Sigmoid colon (tissue), 7 donors: ENCODE measurements around the gene PARS2. TPM values are rescaled to one million over a fixed set of nuclear protein-coding genes. Genes with fewer than 3 reads are reported as not detected.

Experiments used
- DNase-seq: peaks from one replicate; pipeline ENCODE4 v3.0.0-alpha.2; 2019
- H3K27ac ChIP-seq, 4 donors: fragments of 200-600 bp; sonication (generic); one replicate each; pipeline ENCODE4 v1.5.1; 2016 to 2019; ENCODE audit warnings: mild to moderate bottlenecking in 1 of 4
- H3K27me3 ChIP-seq, 3 donors: fragments of 200-600 bp; sonication (generic); one replicate each; pipeline ENCODE4 v1.5.1; 2019; ENCODE audit warnings: mild to moderate bottlenecking in 1 of 3
- H3K36me3 ChIP-seq, 4 donors: fragments of 200-600 bp; sonication (generic); one replicate each; pipeline ENCODE4 v1.5.1; 2016 to 2019
- H3K4me1 ChIP-seq, 4 donors: fragments of 200-600 bp; sonication (generic); one replicate each; pipeline ENCODE4 v1.5.1; 2017 to 2019
- H3K4me3 ChIP-seq, 4 donors: fragments of 200-600 bp; sonication (generic); one replicate each; pipeline ENCODE4 v1.5.1; 2017 to 2019; ENCODE audit warnings: mild to moderate bottlenecking in 2 of 4, moderate library complexity in 1 of 4
- H3K9me3 ChIP-seq, 4 donors: fragments of 200-600 bp in 3 of 4; sonication (generic) in 3 of 4; one replicate each; pipeline versions ENCODE4 v1.5.1 to v1.6.1; 2013 to 2019
- EP300 ChIP-seq, 4 donors: sonication (generic); formaldehyde crosslinking; IDR thresholded peaks; one replicate each; pipeline ENCODE4 v1.6.1; 2017; ENCODE audit warnings: antibody characterized with exemption in 4 of 4
- POLR2A ChIP-seq, 2 donors: fragments of 450-650 bp; IDR thresholded peaks; one replicate each; pipeline ENCODE4 v1.6.1; 2016; ENCODE audit warnings: antibody characterized with exemption in 2 of 2, mild to moderate bottlenecking in 2 of 2, moderate library complexity in 2 of 2
- POLR2AphosphoS5 ChIP-seq, 4 donors: sonication (generic); formaldehyde crosslinking; IDR thresholded peaks; one replicate each; pipeline ENCODE4 v1.6.1; 2017; ENCODE audit warnings: antibody characterized with exemption in 4 of 4
- WGBS, 2 donors: extraction: QIAGEN DNeasy Blood & Tissue Kit; methylation state at CpG; one replicate each; pipeline ENCODE4 v1.1.7; 2013; 5-methylcytosine and 5-hydroxymethylcytosine counted together
- intact Hi-C: fragments of 100-400 bp; cut with DNase I; formaldehyde crosslinking; loops from one replicate; pipeline ENCODE4 v1.15.1; 2023
- polyA plus RNA-seq, 3 donors: library from polyadenylated mRNA; stranded (reverse); fragments of 200-250 nt; gene quantifications; one replicate each; pipeline ENCODE4 v1.2.3, GENCODE V29; 2013
- total RNA-seq, 4 donors: library from RNA; depleted of rRNA; stranded (reverse); fragments of >200 nt; gene quantifications; one replicate each; pipeline ENCODE4 v1.1.0, GENCODE V29; 2016
- TF ChIP-seq, protein P1 (sequence below), 4 experiments: fragments of 450-650 bp in 3 of 4; fragments of 200-600 bp in 1 of 4; IDR thresholded peaks; one replicate each; pipeline ENCODE4 v1.5.1; 2016 to 2019; ENCODE audit warnings: antibody characterized with exemption in 4 of 4, mild to moderate bottlenecking in 3 of 4, moderate library complexity in 2 of 4
- donor health status: healthy with polysubstance abuse.
- donor health status: Bipolar disorder and iron deficiency.
- donor health status: healthy.

The PARS2 gene
- total and polyA plus RNA-seq, 7 donors, result 3.3 to 6.0 (median 5.1) TPM

DNA sequence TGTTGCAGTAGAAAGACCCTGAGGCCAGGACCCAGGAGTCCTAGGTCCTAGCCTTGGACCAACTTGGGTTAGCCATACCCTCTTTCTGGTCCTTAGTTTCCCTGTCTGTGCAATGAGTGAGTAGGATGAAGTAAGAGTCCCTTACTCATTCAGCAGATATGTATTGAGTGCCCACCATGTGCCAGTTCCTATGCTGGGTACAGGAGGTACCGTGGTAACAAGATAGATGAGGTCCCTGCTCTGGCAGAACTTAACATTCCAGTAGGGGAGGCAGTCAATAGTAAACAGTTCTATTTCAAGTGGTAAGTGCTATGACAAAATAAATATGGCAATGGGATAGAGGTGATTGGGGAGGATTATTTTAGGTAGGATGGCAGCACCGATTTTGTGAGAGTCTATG lies 18.3 kb upstream of the PARS2 start:
- no peak overlapping the region for H3K4me3 ChIP-seq
- H3K27me3 ChIP-seq, result peaks cover 0 to 12% (median 0%) of the 10 kb centered on the region in 3 donors
- no peaks in the 10 kb centered on the region for H3K9me3 ChIP-seq
- H3K27ac ChIP-seq, result no peak overlapping the region
- intact Hi-C loops, result no loop called here
- H3K4me1 ChIP-seq, result peaks cover 0 to 17% (median 3%) of the 10 kb centered on the region in 4 donors
- TF ChIP-seq, protein P1, sequence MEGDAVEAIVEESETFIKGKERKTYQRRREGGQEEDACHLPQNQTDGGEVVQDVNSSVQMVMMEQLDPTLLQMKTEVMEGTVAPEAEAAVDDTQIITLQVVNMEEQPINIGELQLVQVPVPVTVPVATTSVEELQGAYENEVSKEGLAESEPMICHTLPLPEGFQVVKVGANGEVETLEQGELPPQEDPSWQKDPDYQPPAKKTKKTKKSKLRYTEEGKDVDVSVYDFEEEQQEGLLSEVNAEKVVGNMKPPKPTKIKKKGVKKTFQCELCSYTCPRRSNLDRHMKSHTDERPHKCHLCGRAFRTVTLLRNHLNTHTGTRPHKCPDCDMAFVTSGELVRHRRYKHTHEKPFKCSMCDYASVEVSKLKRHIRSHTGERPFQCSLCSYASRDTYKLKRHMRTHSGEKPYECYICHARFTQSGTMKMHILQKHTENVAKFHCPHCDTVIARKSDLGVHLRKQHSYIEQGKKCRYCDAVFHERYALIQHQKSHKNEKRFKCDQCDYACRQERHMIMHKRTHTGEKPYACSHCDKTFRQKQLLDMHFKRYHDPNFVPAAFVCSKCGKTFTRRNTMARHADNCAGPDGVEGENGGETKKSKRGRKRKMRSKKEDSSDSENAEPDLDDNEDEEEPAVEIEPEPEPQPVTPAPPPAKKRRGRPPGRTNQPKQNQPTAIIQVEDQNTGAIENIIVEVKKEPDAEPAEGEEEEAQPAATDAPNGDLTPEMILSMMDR (IDR thresholded peaks at IDR 0.05), result no peak
- TF ChIP-seq EP300 (IDR thresholded peaks at IDR 0.05) (no peak), POLR2A (IDR thresholded peaks at IDR 0.05) (no peak), POLR2AphosphoS5 (IDR thresholded peaks at IDR 0.05) (no peak)
- 64 to 80% methylated on average over 2 of the region's 2 CpGs for WGBS, 2 donors
- no peaks in the 10 kb centered on the region for H3K36me3 ChIP-seq
- DNase-seq, result no peak

DNA sequence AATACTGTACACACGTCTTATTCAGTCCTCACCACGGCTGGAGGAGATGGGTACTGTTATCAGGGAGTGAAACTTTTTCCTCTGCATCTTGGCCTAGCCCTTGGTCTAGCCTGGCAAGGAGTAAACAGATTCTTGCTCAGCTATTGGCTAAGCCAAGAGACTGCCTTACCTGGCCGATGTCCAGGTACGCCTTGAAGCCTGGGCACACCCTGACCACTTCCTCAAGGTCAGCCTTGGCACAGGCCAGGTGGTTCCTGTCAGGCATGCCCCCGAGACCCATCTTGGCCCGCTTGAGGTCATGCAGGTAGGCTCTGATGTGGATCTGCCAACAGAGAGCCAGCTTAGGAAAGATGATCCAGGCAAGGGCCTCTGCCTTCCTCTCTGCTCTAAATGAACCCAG lies 17.8 kb upstream of the PARS2 start:
- no peak for DNase-seq
- Histone ChIP-seq H3K4me1 (peaks cover 0 to 21% (median 7%) of the 10 kb centered on the region in 4 donors), H3K27me3 (peaks cover 0 to 12% (median 0%) of the 10 kb centered on the region in 3 donors), H3K9me3 (no peaks in the 10 kb centered on the region), H3K4me3 (no peak overlapping the region), H3K27ac (no peak overlapping the region), H3K36me3 (no peaks in the 10 kb centered on the region)
- 73 to 85% methylated on average over 6 of the region's 6 CpGs for WGBS, 2 donors
- intact Hi-C loops, result no loop called here
- TF ChIP-seq EP300 (IDR thresholded peaks at IDR 0.05), result no peak
- TF ChIP-seq, protein P1 (IDR thresholded peaks at IDR 0.05), result no peak
- no peak for TF ChIP-seq POLR2AphosphoS5 (IDR thresholded peaks at IDR 0.05)
- TF ChIP-seq POLR2A (IDR thresholded peaks at IDR 0.05), result no peak

DNA sequence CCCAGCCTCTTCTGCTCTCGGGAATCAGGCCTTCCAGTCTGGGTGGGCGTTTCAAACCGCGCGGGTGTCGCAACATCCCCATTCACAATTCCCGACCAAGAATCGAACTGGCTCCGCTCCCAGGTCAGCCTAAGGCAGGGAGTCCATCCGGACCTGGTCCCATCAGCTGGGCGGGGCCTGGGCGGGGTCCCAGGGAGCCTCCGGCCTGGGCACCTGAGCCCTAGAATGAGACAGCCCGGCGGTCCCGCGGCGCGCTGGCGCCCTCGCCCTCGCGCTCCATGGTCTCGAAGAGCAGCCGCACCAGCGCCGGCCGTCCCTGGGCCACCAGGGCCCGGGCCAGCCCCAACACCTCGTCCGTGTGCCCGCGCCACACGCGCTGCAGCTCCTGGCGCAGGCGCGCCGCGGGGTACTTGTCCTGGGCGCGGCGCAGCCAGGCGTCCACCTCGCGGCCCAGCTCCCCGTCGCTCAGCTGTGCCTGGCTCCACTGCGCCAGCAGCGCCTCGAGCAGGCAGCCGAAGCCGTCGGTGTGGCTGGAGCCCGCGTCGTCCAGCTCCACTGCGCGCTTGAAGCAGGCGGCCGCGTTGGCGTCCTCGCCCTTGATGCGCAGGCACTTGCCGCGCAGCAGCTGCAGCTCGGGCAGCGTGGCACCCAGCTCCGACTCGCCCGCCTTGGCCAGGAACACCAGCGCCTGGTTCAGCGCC lies 16.9 kb upstream of the PARS2 start:
- 61 to 76% methylated on average over 74 of the region's 74 CpGs for WGBS, 2 donors
- Histone ChIP-seq H3K4me1 (peaks cover 0 to 30% (median 16%) of the 10 kb centered on the region in 4 donors), H3K27ac (no peak overlapping the region), H3K36me3 (no peaks in the 10 kb centered on the region), H3K4me3 (peak overlapping the region in 1 of 4 donors; percentile 8), H3K27me3 (peaks cover 0 to 12% (median 0%) of the 10 kb centered on the region in 3 donors), H3K9me3 (no peaks in the 10 kb centered on the region)
- DNase-seq, result no peak
- intact Hi-C loops, result no loop called here
- TF ChIP-seq EP300 (IDR thresholded peaks at IDR 0.05), result no peak
- no peak for TF ChIP-seq POLR2A (IDR thresholded peaks at IDR 0.05)
- TF ChIP-seq POLR2AphosphoS5 (IDR thresholded peaks at IDR 0.05), result no peak
- TF ChIP-seq, protein P1 (IDR thresholded peaks at IDR 0.05), result no peak

DNA sequence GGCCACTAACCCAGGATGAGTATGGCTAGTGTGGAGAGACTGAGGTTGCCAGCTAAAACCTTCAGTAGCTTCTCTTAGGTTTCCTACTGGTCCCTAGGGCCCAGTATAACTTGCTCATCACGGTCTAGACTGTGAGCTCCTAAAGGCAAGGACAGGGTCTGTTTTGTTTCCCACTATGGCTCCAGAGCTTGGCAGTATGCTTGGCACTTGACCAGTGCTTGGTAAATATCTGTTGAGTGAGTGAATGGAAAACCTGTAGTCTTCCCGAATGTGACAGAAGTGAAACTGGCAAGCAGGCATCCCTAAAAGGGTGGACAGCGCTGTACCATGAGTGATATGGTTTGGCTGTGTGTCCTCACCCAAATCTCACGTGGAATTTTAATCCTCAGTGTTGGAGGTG lies 13.1 kb upstream of the PARS2 start:
- Histone ChIP-seq H3K4me1 (peaks cover 0 to 46% (median 24%) of the 10 kb centered on the region in 4 donors), H3K4me3 (no peak overlapping the region), H3K36me3 (no peaks in the 10 kb centered on the region), H3K9me3 (no peaks in the 10 kb centered on the region), H3K27me3 (peaks cover 0 to 12% (median 0%) of the 10 kb centered on the region in 3 donors), H3K27ac (peak overlapping the region in 3 of 4 donors; percentile 71 to 75 (median 73))
- DNase-seq, result no peak
- TF ChIP-seq POLR2A (IDR thresholded peaks at IDR 0.05), result no peak
- TF ChIP-seq POLR2AphosphoS5 (IDR thresholded peaks at IDR 0.05), result peak in 3 of 4 donors; percentile 48 to 80 (median 70)
- peak in 2 of 4 donors; percentile 37 to 50 for TF ChIP-seq EP300 (IDR thresholded peaks at IDR 0.05)
- WGBS, 2 donors, result 84 to 86% methylated on average over 4 of the region's 4 CpGs
- intact Hi-C loops, result no loop called here

DNA sequence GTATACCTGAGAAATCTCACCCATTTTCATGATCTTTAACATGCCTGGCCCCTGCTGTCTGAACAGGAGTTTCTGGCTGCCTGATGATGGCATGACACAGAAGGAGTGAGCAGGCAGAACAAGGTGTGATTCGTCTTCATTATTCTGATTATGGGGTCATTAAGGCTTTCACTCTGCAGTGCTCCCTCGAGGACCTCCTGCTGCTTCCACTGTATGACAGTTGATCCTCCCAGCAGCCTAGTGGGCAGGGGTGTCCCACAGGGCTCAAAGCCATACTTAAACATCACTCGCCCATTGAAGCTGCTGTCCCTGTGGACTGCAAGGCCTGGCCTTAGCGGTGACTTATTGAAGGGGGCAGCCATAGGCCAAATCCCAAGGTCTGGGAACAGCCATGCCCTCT lies 12.7 kb upstream of the PARS2 start:
- DNase-seq, result no peak
- TF ChIP-seq, protein P1 (IDR thresholded peaks at IDR 0.05), result no peak
- TF ChIP-seq POLR2AphosphoS5 (IDR thresholded peaks at IDR 0.05), result no peak
- TF ChIP-seq EP300 (IDR thresholded peaks at IDR 0.05), result no peak
- TF ChIP-seq POLR2A (IDR thresholded peaks at IDR 0.05), result no peak
- Histone ChIP-seq H3K4me1 (peaks cover 0 to 49% (median 26%) of the 10 kb centered on the region in 4 donors), H3K36me3 (no peaks in the 10 kb centered on the region), H3K4me3 (no peak overlapping the region), H3K27me3 (peaks cover 0 to 12% (median 0%) of the 10 kb centered on the region in 3 donors), H3K9me3 (no peaks in the 10 kb centered on the region), H3K27ac (peak overlapping the region in 3 of 4 donors; percentile 71 to 75 (median 73))
- intact Hi-C loops, result no loop called here
- 65 to 78% methylated on average over 4 of the region's 4 CpGs for whole genome bisulfite sequencing, 2 donors
